ENCODE data around the gene RABL6.
"Not testable (repeated sequence)": the region's sequence is repeated elsewhere in the genome, so short reads cannot be mapped to it uniquely, and the experiment has no call there.

GRCh38 chr9:136786983-136787382, 20.8 kb upstream of the RABL6 start:
- TF ChIP-seq POLR2A, EP300 (IDR thresholded peaks at IDR 0.05): not testable (repeated sequence)
- TF ChIP-seq, protein P1, sequence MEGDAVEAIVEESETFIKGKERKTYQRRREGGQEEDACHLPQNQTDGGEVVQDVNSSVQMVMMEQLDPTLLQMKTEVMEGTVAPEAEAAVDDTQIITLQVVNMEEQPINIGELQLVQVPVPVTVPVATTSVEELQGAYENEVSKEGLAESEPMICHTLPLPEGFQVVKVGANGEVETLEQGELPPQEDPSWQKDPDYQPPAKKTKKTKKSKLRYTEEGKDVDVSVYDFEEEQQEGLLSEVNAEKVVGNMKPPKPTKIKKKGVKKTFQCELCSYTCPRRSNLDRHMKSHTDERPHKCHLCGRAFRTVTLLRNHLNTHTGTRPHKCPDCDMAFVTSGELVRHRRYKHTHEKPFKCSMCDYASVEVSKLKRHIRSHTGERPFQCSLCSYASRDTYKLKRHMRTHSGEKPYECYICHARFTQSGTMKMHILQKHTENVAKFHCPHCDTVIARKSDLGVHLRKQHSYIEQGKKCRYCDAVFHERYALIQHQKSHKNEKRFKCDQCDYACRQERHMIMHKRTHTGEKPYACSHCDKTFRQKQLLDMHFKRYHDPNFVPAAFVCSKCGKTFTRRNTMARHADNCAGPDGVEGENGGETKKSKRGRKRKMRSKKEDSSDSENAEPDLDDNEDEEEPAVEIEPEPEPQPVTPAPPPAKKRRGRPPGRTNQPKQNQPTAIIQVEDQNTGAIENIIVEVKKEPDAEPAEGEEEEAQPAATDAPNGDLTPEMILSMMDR (IDR thresholded peaks at IDR 0.05): not testable (repeated sequence)

Data from suprapubic skin (tissue), 3 donors.